Body of pancreas (tissue), 4 donors: ENCODE data around the gene PHF12.

Source experiments
- POLR2A ChIP-seq, 3 donors: fragments of 450-650 bp; IDR thresholded peaks; one replicate each; pipeline ENCODE4 v1.6.1; 2016; ENCODE audit warnings: antibody characterized with exemption in 3 of 3, mild to moderate bottlenecking in 2 of 3
- TF ChIP-seq, protein P1 (sequence below), 7 experiments: fragments of 450-650 bp in 4 of 7; fragments of 200-600 bp in 3 of 7; sonication (generic) in 3 of 7; IDR thresholded peaks; one replicate each; pipeline ENCODE4 v1.5.1; 2016 to 2019; ENCODE audit warnings: antibody characterized with exemption in 7 of 7

DNA sequence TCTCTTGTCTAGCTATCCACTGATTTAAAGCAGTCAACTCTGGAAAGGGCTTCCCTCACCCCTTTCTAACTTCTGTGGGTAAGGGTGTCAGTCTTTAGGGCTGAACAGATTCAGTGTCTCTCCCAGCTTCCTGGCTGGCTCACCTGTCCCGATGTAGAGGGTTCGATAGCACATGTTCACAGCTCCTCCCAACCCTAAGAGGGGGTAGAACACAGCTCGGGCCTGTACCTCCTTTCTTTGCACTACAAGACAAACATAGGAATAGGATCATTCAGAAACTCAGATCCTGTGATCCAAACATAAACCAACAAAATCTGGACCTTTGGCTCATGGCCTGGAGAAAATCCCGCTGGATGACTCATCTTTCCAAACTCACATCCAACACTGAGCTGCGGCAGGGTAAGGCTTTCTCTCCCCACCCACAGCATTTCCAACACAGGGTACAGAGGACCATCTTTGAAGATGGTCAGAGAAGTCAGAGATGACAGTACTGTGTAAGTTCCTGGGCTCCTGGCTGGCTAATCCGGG, 42.6 kb downstream of the PHF12 start:
- TF ChIP-seq, protein P1, sequence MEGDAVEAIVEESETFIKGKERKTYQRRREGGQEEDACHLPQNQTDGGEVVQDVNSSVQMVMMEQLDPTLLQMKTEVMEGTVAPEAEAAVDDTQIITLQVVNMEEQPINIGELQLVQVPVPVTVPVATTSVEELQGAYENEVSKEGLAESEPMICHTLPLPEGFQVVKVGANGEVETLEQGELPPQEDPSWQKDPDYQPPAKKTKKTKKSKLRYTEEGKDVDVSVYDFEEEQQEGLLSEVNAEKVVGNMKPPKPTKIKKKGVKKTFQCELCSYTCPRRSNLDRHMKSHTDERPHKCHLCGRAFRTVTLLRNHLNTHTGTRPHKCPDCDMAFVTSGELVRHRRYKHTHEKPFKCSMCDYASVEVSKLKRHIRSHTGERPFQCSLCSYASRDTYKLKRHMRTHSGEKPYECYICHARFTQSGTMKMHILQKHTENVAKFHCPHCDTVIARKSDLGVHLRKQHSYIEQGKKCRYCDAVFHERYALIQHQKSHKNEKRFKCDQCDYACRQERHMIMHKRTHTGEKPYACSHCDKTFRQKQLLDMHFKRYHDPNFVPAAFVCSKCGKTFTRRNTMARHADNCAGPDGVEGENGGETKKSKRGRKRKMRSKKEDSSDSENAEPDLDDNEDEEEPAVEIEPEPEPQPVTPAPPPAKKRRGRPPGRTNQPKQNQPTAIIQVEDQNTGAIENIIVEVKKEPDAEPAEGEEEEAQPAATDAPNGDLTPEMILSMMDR (IDR thresholded peaks at IDR 0.05): no peak
- TF ChIP-seq POLR2A (IDR thresholded peaks at IDR 0.05): no peak
